ENCODE data around the gene CCN5. TPM values are rescaled to one million over a fixed set of nuclear protein-coding genes. Genes with fewer than 3 reads are reported as not detected.

The CCN5 gene
- total RNA-seq, 1 experiment from 2014 or later, result 0.37 TPM

GRCh38 chr20:44701118-44701857, 13.9 kb upstream of the CCN5 start:
- peak overlapping the region; percentile 7; the same call in 1 of the 2 replicates for H3K4me3 Mint-ChIP-seq
- ATAC-seq (peak; percentile 85), DNase-seq (ENCODE audit: low spot score) (peak; percentile 59)
- CTCF ChIA-PET, result interaction anchor here (0.7 to 3.0 kb wide), 7 partner anchors 10 to 46 kb away, joined by 3 to 12 read pairs (median 6); no protein-coding TSS in a partner anchor
- H3K4me1 Mint-ChIP-seq, result peaks cover 22% of the 10 kb centered on the region
- POLR2A ChIA-PET, result no interaction called here
- no peaks in the 10 kb centered on the region for H3K27me3 Mint-ChIP-seq (ENCODE audit: low read depth)
- H3K9me3 Mint-ChIP-seq, result peaks cover 3% of the 10 kb centered on the region; the same call in 1 of the 2 replicates
- peak; percentile 79 for TF ChIP-seq ZNF121 (CRISPR knock-in tag; IDR thresholded peaks at IDR 0.05)
- TF ChIP-seq ZNF263 (CRISPR knock-in tag; IDR thresholded peaks at IDR 0.05; ENCODE audit: low read depth), result peak; percentile 99
- no peak for TF ChIP-seq NFATC4 (CRISPR knock-in tag; IDR thresholded peaks at IDR 0.05)
- no peak overlapping the region; the same call in 1 of the 2 replicates for H3K27ac Mint-ChIP-seq
- no peaks in the 10 kb centered on the region for H3K36me3 Mint-ChIP-seq

GRCh38 chr20:44701858-44702256, 13.3 kb upstream of the CCN5 start:
- ChIA-PET POLR2A (no interaction called here), CTCF (interaction anchor here (1.0 to 3.0 kb wide), 6 partner anchors 9 to 46 kb away, joined by 5 to 12 read pairs (median 7); no protein-coding TSS in a partner anchor)
- Mint-ChIP-seq H3K27ac (no peak overlapping the region), H3K4me1 (peaks cover 22% of the 10 kb centered on the region), H3K27me3 (ENCODE audit: low read depth) (no peaks in the 10 kb centered on the region), H3K4me3 (no peak overlapping the region; the same call in 1 of the 2 replicates), H3K9me3 (no peaks in the 10 kb centered on the region), H3K36me3 (no peaks in the 10 kb centered on the region)
- ATAC-seq (peak; percentile 20), DNase-seq (ENCODE audit: low spot score) (no peak)
- TF ChIP-seq HMGA2 (CRISPR knock-in tag; IDR thresholded peaks at IDR 0.05) (peak; percentile 40; the same call in 1 of the 2 replicates), NFATC4 (CRISPR knock-in tag; IDR thresholded peaks at IDR 0.05) (no peak), ZNF512 (CRISPR knock-in tag; IDR thresholded peaks at IDR 0.05; ENCODE audit: borderline replicate concordance) (no peak), ELF4 (CRISPR knock-in tag; IDR thresholded peaks at IDR 0.05; ENCODE audit: low read depth) (no peak), GABPB1 (CRISPR knock-in tag; IDR thresholded peaks at IDR 0.05) (no peak)

GRCh38 chr20:44702776-44703175, 12.4 kb upstream of the CCN5 start:
- no peak for ATAC-seq
- POLR2A ChIA-PET, result no interaction called here

More at GRCh38 chr20:44702776-44703175, 12.4 kb upstream of the CCN5 start:
- Mint-ChIP-seq H3K27ac (no peak overlapping the region), H3K9me3 (no peaks in the 10 kb centered on the region), H3K4me3 (no peak overlapping the region), H3K36me3 (no peaks in the 10 kb centered on the region), H3K4me1 (peaks cover 22% of the 10 kb centered on the region), H3K27me3 (ENCODE audit: low read depth) (no peaks in the 10 kb centered on the region)
- DNase-seq (ENCODE audit: low spot score), result no peak
- TF ChIP-seq CBFB (CRISPR knock-in tag; IDR thresholded peaks at IDR 0.05; ENCODE audit: low read depth) (no peak), TEAD1 (CRISPR knock-in tag; IDR thresholded peaks at IDR 0.05) (no peak), ZNF138 (CRISPR knock-in tag; conservative IDR thresholded peaks at IDR 0.05) (no peak), PRRX2 (CRISPR knock-in tag; IDR thresholded peaks at IDR 0.05) (no peak), ZNF423 (CRISPR knock-in tag; IDR thresholded peaks at IDR 0.05) (no peak), ZNF532 (CRISPR knock-in tag; IDR thresholded peaks at IDR 0.05; ENCODE audit: borderline replicate concordance) (no peak), ELF4 (CRISPR knock-in tag; IDR thresholded peaks at IDR 0.05; ENCODE audit: low read depth) (no peak), RELA (CRISPR knock-in tag; IDR thresholded peaks at IDR 0.05; ENCODE audit: borderline replicate concordance) (no peak), KAT7 (CRISPR knock-in tag; IDR thresholded peaks at IDR 0.05; ENCODE audit: borderline replicate concordance) (no peak), ZNF281 (CRISPR knock-in tag; IDR thresholded peaks at IDR 0.05) (no peak), MXD4 (CRISPR knock-in tag; IDR thresholded peaks at IDR 0.05; ENCODE audit: borderline replicate concordance) (no peak)
- CTCF ChIA-PET, result interaction anchor here (0.8 to 3.0 kb wide), 5 partner anchors 15 to 44 kb away, joined by 3 to 12 read pairs (median 6); no protein-coding TSS in a partner anchor
